ENCODE results near the gene LGMN. TPM values are rescaled to one million over a fixed set of nuclear protein-coding genes. Genes with fewer than 3 reads are reported as not detected.

The LGMN gene
- total and polyA plus RNA-seq, 9 of the 15 experiments (the other 6 are each of a cell fraction or from before 2014, with no cell fraction given), result 0.05 to 1.4 (median 0.43) TPM; not detected in 2

- TF ChIP-seq, protein P1, sequence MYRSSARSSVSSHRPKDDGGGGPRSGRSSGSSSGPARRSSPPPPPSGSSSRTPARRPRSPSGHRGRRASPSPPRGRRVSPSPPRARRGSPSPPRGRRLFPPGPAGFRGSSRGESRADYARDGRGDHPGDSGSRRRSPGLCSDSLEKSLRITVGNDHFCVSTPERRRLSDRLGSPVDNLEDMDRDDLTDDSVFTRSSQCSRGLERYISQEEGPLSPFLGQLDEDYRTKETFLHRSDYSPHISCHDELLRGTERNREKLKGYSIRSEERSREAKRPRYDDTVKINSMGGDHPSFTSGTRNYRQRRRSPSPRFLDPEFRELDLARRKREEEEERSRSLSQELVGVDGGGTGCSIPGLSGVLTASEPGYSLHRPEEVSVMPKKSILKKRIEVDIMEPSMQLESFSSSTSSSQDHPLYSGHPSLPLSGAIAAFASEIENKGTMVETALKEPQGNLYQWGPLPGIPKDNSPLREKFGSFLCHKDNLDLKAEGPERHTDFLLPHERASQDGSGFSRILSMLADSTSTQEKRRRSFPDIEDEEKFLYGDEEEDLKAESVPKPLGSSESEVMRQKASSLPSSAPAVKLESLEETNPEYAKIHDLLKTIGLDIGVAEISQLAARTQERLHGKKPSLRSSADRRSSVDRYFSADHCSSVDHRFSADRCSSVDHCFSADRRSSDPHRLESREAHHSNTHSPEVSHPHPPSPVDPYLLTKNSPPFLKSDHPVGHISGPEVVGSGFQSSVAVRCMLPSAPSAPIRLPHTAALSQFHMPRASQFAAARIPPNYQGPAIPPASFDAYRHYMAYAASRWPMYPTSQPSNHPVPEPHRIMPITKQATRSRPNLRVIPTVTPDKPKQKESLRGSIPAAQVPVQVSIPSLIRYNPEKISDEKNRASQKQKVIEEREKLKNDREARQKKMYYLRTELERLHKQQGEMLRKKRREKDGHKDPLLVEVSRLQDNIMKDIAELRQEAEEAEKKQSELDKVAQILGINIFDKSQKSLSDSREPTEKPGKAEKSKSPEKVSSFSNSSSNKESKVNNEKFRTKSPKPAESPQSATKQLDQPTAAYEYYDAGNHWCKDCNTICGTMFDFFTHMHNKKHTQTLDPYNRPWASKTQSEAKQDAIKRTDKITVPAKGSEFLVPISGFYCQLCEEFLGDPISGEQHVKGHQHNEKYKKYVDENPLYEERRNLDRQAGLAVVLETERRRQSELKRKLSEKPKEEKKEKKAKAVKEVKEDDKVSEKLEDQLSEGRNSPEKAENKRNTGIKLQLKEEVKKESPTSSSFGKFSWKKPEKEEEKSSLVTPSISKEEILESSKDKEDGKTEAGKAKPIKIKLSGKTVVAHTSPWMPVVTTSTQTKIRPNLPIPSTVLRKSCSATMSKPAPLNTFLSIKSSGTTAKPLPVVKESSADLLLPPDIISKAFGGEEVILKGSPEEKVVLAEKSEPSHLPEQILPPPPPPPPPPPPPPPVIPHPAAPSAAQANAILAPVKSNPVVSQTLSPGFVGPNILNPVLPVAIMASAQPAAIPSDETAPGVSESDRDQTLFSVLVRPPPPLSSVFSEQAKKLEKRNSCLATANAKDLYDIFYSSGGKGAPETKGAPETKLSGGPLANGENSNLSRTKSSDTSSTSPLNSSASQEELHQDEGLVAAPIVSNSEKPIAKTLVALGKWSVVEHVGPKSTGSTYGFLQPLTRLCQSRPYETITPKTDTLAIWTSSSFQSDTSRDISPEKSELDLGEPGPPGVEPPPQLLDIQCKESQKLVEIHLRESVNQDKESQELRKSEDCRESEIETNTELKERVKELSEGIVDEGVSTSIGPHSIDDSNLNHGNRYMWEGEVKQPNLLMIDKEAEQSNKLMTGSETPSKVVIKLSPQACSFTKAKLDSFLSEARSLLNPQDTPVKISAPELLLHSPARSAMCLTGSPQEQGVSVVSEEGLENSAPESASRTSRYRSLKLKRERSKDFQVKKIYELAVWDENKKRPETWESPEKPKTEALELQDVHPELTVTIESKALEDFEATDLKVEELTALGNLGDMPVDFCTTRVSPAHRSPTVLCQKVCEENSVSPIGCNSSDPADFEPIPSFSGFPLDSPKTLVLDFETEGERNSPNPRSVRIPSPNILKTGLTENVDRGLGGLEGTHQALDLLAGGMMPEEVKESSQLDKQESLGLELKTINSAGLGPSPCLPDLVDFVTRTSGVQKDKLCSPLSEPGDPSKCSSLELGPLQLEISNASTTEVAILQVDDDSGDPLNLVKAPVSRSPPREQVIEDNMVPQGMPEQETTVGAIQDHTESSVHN (IDR thresholded peaks at IDR 0.05; ENCODE audit: borderline replicate concordance in 1 of 2, low read depth in 1 of 2), result no peak
- TF ChIP-seq GTF2E2 (tag; IDR thresholded peaks at IDR 0.05) (0 out of 2 replicates have a peak, but pooled peaks have one; percentile 21), ZFP36 (IDR thresholded peaks at IDR 0.05; ENCODE audit: low read depth, low read length, partially characterized antibody) (peak; percentile 43), ZNF75A (CRISPR knock-in tag; IDR thresholded peaks at IDR 0.05) (no peak)
- TF ChIP-seq, protein P2, sequence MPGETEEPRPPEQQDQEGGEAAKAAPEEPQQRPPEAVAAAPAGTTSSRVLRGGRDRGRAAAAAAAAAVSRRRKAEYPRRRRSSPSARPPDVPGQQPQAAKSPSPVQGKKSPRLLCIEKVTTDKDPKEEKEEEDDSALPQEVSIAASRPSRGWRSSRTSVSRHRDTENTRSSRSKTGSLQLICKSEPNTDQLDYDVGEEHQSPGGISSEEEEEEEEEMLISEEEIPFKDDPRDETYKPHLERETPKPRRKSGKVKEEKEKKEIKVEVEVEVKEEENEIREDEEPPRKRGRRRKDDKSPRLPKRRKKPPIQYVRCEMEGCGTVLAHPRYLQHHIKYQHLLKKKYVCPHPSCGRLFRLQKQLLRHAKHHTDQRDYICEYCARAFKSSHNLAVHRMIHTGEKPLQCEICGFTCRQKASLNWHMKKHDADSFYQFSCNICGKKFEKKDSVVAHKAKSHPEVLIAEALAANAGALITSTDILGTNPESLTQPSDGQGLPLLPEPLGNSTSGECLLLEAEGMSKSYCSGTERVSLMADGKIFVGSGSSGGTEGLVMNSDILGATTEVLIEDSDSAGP (CRISPR knock-in tag; IDR thresholded peaks at IDR 0.05), result no peak
Measured at GRCh38 chr14:92659765-92660561, 88.5 kb downstream of the LGMN start (continued).
